ENCODE results near the gene PKP3. TPM values are rescaled to one million over a fixed set of nuclear protein-coding genes. Genes with fewer than 3 reads are reported as not detected.

PKP3 gene
- total and polyA plus RNA-seq, 9 of the 15 experiments (the other 6 are each of a cell fraction or from before 2014, with no cell fraction given) = 0.11 to 110 (median 30.7) TPM

- Histone ChIP-seq H3K4me3 (no peak overlapping the region), H3K4me2 (ENCODE audit: insufficient read depth, low read length) (no peak overlapping the region), H3K27me3 (ENCODE audit: control insufficient read depth in 2 of 2, insufficient read depth in 2 of 2, low read length in 2 of 2) (no peaks in the 10 kb centered on the region), H3K9me1 (ENCODE audit: control insufficient read depth, insufficient read depth, low read length) (no peaks in the 10 kb centered on the region), H3K36me3 (ENCODE audit: control insufficient read depth, insufficient read depth, low read length) (no peaks in the 10 kb centered on the region), H4K20me1 (replicated peaks; ENCODE audit: control insufficient read depth, insufficient read depth, low read length) (no peaks in the 10 kb centered on the region), H3K27ac (ENCODE audit: extremely low read depth, low read depth, low read length) (no peak overlapping the region), H3K9ac (ENCODE audit: insufficient read depth in 1 of 2, low read depth in 2 of 2, low read length in 2 of 2) (0 out of 4 replicates have a peak overlapping the region, but pooled peaks of 1 of the 2 experiments have one; percentile 6), H3K79me2 (ENCODE audit: control insufficient read depth, insufficient read depth, low read length) (no peaks in the 10 kb centered on the region), H3K4me1 (replicated peaks in 1 of 2; ENCODE audit: control insufficient read depth in 2 of 2, insufficient read depth in 2 of 2, low read length in 2 of 2) (peaks cover 30 to 49% of the 10 kb centered on the region in 2 experiments), H3K9me3 (replicated peaks; ENCODE audit: control insufficient read depth, insufficient read depth, low read depth, low read length) (no peaks in the 10 kb centered on the region), H2AFZ (ENCODE audit: low read depth, low read length) (peak overlapping the region; percentile 92; the same call in 1 of the 2 replicates)
- BruUV-seq (replicated peaks) = no TSS peak
- in situ Hi-C loops (cut with MboI) (no loop called here), intact Hi-C loops (cut with micrococcal nuclease) (no loop called here)
- POLR2A ChIA-PET = interaction anchor here (1.2 to 1.9 kb wide), 3 partner anchors 13 to 29 kb away, joined by 3 to 7 read pairs (median 4); no protein-coding TSS in a partner anchor
- CTCF ChIA-PET (ENCODE audit: low intra/inter-chr PET ratio) = no interaction called here
- TF ChIP-seq ZNF121 (CRISPR knock-in tag; conservative IDR thresholded peaks at IDR 0.05) = peak; percentile 70
- no peak for TF ChIP-seq TFAP4 (CRISPR knock-in tag; IDR thresholded peaks at IDR 0.05; ENCODE audit: borderline replicate concordance)
- peak; percentile 32 for TF ChIP-seq RBM25 (IDR thresholded peaks at IDR 0.05; ENCODE audit: low read depth, low read length, severe bottlenecking)
- DNase-seq (ENCODE audit: extremely low read depth in 1 of 4, low spot score in 3 of 4) (no peak), ATAC-seq (no peak), FAIRE-seq (no peak)
- WGBS (ENCODE audit: insufficient coverage, low coverage, missing lambda C conversion rate) = 91% methylated on average over 3 of the region's 3 CpGs
Observed at GRCh38 chr11:346529-346928, 47.5 kb upstream of the PKP3 start.

All from K562 (cell line).